ENCODE measurements around the gene XRCC2. TPM values are rescaled to one million over a fixed set of nuclear protein-coding genes. Genes with fewer than 3 reads are reported as not detected.
"Not testable (repeated sequence)": the region's sequence is repeated elsewhere in the genome, so short reads cannot be mapped to it uniquely, and the experiment has no call there.

The XRCC2 gene
- total RNA-seq: 1 to 10 TPM in 1 of 4 donors, under 1 TPM in 3; 0.15 to 1.6 (median 0.57) TPM

DNA sequence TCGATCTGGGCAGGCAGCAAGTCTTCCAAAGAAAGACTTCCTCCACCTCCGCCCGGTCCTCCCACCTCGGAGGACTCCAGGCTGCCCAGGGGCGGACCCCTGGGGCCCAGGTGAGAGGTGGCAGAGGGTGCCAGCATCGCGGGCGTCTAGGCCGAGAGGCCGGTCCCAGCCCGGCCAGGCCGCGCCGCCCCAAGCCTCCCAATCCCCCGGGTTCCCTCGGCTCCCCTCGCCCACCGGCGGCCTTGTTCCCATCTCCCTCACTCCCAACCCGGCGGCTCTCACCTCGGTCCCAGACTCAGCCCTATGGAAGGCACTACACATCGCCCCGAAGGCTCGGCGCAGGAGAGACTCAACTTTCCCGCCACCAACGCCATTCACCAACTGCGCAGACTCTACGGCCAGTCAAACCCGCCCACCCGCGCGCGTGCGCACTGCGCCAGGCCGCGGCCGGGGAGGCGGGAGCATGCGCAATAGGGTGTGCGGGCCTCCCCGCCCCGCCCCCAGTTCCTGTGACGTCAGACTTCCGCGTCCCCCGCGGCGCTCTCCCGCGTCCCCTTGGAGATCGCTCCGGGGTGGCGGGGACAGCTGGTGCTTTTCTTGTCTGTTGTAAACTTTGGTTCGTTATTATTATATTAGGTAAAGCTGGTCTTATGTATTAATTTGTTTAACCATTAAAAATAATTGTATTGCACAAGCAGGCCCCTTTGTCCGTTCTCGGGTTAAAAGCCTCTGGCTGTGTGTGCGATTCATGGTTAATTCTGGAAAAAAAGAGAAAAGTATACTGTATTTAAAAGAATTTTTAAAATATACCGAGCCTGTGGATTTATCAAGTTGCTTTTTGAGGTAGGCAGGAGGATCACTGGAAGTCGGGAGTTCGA is at the start of gene XRCC2:
XRCC2 (minus strand) TSS at position 383 of the 878 bp plus-strand sequence; CDS start at position 321, 62 bp downstream.
- 3 to 5% methylated on average over 35 to 55 of the region's 63 CpGs for WGBS, 2 donors
- Histone ChIP-seq H3K27me3 (no peaks in the 10 kb centered on the region), H3K36me3 (no peaks in the 10 kb centered on the region), H3K27ac (peak within 1 kb of the TSS; percentile 78 to 91 (median 80)), H3K4me3 (replicated peaks in 1 of 3) (peak within 1 kb of the TSS in 2 of 3 donors; percentile 62 to 75), H3K9me3 (no peaks in the 10 kb centered on the region), H3K4me1 (peaks cover 6 to 7% of the 10 kb centered on the region in 2 donors)
- intact Hi-C loops (cut with DNase I): loop anchor here (10.0 kb wide), 1 partner anchor 341 kb away; no protein-coding TSS in a partner anchor
- DNase-seq: peak; percentile 88 to 91
- TF ChIP-seq POLR2A (IDR thresholded peaks at IDR 0.05): peak; percentile 56 to 78
- TF ChIP-seq, protein P1, sequence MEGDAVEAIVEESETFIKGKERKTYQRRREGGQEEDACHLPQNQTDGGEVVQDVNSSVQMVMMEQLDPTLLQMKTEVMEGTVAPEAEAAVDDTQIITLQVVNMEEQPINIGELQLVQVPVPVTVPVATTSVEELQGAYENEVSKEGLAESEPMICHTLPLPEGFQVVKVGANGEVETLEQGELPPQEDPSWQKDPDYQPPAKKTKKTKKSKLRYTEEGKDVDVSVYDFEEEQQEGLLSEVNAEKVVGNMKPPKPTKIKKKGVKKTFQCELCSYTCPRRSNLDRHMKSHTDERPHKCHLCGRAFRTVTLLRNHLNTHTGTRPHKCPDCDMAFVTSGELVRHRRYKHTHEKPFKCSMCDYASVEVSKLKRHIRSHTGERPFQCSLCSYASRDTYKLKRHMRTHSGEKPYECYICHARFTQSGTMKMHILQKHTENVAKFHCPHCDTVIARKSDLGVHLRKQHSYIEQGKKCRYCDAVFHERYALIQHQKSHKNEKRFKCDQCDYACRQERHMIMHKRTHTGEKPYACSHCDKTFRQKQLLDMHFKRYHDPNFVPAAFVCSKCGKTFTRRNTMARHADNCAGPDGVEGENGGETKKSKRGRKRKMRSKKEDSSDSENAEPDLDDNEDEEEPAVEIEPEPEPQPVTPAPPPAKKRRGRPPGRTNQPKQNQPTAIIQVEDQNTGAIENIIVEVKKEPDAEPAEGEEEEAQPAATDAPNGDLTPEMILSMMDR (IDR thresholded peaks at IDR 0.05): no peak

DNA sequence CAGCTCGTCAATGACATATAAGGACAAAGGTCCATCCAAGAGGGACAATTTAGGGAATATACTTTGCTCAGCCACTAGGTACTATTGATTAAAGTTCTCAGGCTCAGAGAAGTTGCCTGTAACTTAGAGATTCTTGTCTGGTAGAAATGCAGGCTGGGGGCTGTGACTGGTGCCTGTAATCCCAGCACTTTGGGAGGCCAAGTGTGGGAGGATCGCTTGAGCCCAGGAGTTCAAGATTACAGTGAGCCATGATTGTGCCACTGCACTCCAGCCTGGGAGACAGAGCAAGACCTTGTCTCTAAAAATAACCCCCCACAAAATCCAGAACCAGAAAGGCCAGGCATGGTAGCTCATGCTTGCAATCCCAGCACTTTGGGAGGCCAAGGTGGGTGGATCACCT is 47.4 kb upstream of the XRCC2 start:
- no peaks in the 10 kb centered on the region for H3K4me1 ChIP-seq
- 85 to 87% methylated on average over 2 of the region's 2 CpGs for WGBS, 2 donors
- H3K36me3 ChIP-seq: no peaks in the 10 kb centered on the region
- H3K4me3 ChIP-seq (replicated peaks in 1 of 3): no peak overlapping the region
- H3K9me3 ChIP-seq: no peaks in the 10 kb centered on the region
- H3K27ac ChIP-seq: no peak overlapping the region
- no peak for TF ChIP-seq POLR2A (IDR thresholded peaks at IDR 0.05)
- TF ChIP-seq, protein P1 (IDR thresholded peaks at IDR 0.05): no peak
- intact Hi-C loops (cut with DNase I): no loop called here
- DNase-seq: no peak
- no peaks in the 10 kb centered on the region for H3K27me3 ChIP-seq

DNA sequence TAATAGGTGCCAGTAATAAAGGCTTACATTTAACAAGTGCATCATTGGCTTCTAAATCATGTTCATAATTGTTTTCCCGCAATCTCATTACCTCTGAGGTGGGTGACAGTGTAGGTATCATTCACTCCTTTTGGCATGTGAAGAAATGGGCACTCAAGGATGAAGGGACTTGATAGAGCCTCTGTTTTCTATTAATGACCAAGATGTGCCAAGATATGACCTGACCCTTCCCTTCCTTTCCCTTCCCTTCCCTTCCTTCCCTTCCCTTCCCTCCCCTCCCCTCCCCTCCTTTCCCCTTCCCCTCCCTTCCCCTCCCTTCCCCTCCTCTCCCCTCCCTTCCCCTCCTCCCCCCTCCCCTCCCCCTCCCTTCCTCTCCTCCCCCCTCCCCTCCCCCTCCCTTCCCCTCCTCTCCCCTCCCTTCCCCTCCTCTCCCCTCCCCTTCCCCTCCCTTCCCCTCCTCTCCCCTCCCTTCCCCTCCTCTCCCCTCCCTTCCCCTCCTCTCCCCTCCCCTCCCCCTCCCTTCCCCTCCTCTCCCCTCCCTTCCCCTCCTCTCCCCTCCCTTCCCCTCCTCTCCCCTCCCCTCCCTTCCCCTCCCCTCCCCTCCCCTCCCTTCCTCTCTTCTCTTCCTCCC is 36.6 kb upstream of the XRCC2 start:
- WGBS, 2 donors: 91 to 96% methylated on average over 1 of the region's 1 CpG
- intact Hi-C loops (cut with DNase I); H3K36me3 ChIP-seq; H3K9me3 ChIP-seq; H3K27me3 ChIP-seq; H3K4me3 ChIP-seq (replicated peaks in 1 of 3); H3K4me1 ChIP-seq; DNase-seq; H3K27ac ChIP-seq: not testable (repeated sequence)

DNA sequence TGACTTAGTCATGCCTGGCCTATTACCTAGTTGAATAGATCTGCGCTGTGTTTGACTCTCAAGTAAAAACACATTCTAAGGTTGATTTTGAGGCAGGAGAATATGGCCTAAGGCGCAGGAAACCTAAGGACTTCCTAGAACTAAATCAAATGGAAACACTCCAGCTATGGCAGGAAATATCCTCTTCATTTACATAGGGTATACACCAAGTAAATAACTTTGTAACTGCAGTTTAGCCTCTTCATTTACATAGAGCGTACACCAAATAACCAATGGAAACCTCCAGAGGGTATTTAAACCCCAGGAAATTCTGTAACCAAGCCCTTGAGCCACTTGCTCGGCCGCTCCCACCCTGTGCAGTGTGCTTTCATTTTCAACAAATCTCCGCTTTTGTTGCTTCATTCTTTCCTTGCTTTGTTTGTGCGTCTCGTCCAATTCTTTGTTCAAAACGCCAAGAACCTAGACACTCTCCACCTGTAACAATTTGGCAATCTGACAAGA is 35.6 kb upstream of the XRCC2 start:
- H3K36me3 ChIP-seq: no peaks in the 10 kb centered on the region
- 66 to 68% methylated on average over 9 of the region's 9 CpGs for WGBS, 2 donors
- H3K4me3 ChIP-seq (replicated peaks in 1 of 3): no peak overlapping the region
- DNase-seq: no peak
- H3K27ac ChIP-seq: no peak overlapping the region
- TF ChIP-seq POLR2A (IDR thresholded peaks at IDR 0.05): no peak
- TF ChIP-seq, protein P1 (IDR thresholded peaks at IDR 0.05): no peak
- H3K4me1 ChIP-seq: no peaks in the 10 kb centered on the region
- no peaks in the 10 kb centered on the region for H3K27me3 ChIP-seq
- intact Hi-C loops (cut with DNase I): no loop called here
- no peaks in the 10 kb centered on the region for H3K9me3 ChIP-seq

DNA sequence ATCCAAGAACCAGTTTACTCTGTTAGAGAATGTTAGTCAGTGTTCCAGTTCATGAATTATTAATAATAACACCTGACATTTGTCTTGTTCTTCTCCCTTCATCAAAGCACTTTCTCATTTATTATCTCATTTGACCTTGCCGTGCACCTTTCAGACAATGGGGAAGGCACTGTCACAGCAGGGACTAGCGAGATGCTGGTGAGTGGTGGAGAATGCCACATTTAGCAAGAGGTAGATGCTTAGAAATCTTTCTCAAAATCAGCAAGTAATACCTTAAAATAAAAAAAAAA is 34.2 kb upstream of the XRCC2 start:
- H3K4me1 ChIP-seq: no peaks in the 10 kb centered on the region
- H3K36me3 ChIP-seq: no peaks in the 10 kb centered on the region
- H3K4me3 ChIP-seq (replicated peaks in 1 of 3): no peak overlapping the region
- no peak for DNase-seq
- 78 to 81% methylated on average over 2 of the region's 2 CpGs for WGBS, 2 donors
- H3K27me3 ChIP-seq: no peaks in the 10 kb centered on the region
- no peak overlapping the region for H3K27ac ChIP-seq
- intact Hi-C loops (cut with DNase I): no loop called here
- TF ChIP-seq POLR2A (IDR thresholded peaks at IDR 0.05): no peak
- TF ChIP-seq, protein P1 (IDR thresholded peaks at IDR 0.05): no peak
- H3K9me3 ChIP-seq: no peaks in the 10 kb centered on the region

Measured in thyroid gland (tissue), 4 donors.